H9 (cell line): ENCODE measurements around the gene CDR2L. TPM values are rescaled to one million over a fixed set of nuclear protein-coding genes. Genes with fewer than 3 reads are reported as not detected.

Experiments
- DNase-seq: peaks from one replicate; pipeline ENCODE4 v3.0.0-alpha.2; 2017
- H2AFZ ChIP-seq: one replicate; pipeline ENCODE4 v1.6.1; 2013; ENCODE audit warnings: mild to moderate bottlenecking, low read length, control low read depth, moderate library complexity
- H2AK5ac ChIP-seq: 2 replicates; pipeline ENCODE4 v1.6.1; 2013; ENCODE audit warnings: low read length, control low read depth, mixed read lengths; ENCODE audit not compliant: insufficient read length
- H2BK120ac ChIP-seq: one replicate; pipeline ENCODE4 v1.6.1; 2013; ENCODE audit warnings: low read depth, mild to moderate bottlenecking, low read length, control low read depth, inconsistent platforms; ENCODE audit not compliant: poor library complexity, severe bottlenecking
- H2BK12ac ChIP-seq: 2 replicates; pipeline ENCODE4 v1.6.1; 2013; ENCODE audit warnings: low read length, control low read depth, mixed read lengths, low read depth; ENCODE audit not compliant: insufficient read length
- H2BK15ac ChIP-seq: 2 replicates; pipeline ENCODE4 v1.6.1; 2013; ENCODE audit warnings: low read depth, low read length, control low read depth
- H2BK20ac ChIP-seq: one replicate; pipeline ENCODE4 v1.6.1; 2013; ENCODE audit warnings: low read depth, mild to moderate bottlenecking, low read length, control low read depth, inconsistent platforms; ENCODE audit not compliant: poor library complexity, severe bottlenecking
- H2BK5ac ChIP-seq: 2 replicates; pipeline ENCODE4 v1.6.1; 2013; ENCODE audit warnings: low read length, control low read depth, mixed read lengths; ENCODE audit not compliant: insufficient read length
- H3K14ac ChIP-seq: 2 replicates; pipeline ENCODE4 v1.6.1; 2013; ENCODE audit warnings: low read length, control low read depth; ENCODE audit not compliant: insufficient read depth
- H3K18ac ChIP-seq: 2 replicates; pipeline ENCODE4 v1.6.1; 2013; ENCODE audit warnings: low read depth, mild to moderate bottlenecking, mixed read lengths, low read length, control low read depth; ENCODE audit not compliant: insufficient read length
- H3K23ac ChIP-seq: 2 replicates; pipeline ENCODE4 v1.6.1; 2013; ENCODE audit warnings: low read length, control low read depth, mixed read lengths, low read depth; ENCODE audit not compliant: insufficient read length
- H3K23me2 ChIP-seq: 2 replicates; pipeline ENCODE4 v1.6.1; 2013; ENCODE audit warnings: low read depth, mild to moderate bottlenecking, mixed read lengths, low read length, control low read depth; ENCODE audit not compliant: insufficient read length, poor library complexity, severe bottlenecking
- H3K27ac ChIP-seq: 2 replicates; pipeline ENCODE4 v1.5.1; 2013; ENCODE audit warnings: low read length, control low read depth, mixed read lengths, low read depth; ENCODE audit not compliant: insufficient read length
- H3K27me3 ChIP-seq: 2 replicates; pipeline ENCODE4 v1.6.1; 2013; ENCODE audit warnings: low read length, control low read depth, inconsistent platforms; ENCODE audit not compliant: insufficient read depth
- H3K4ac ChIP-seq: 2 replicates; pipeline ENCODE4 v1.6.1; 2013; ENCODE audit warnings: low read depth, mild to moderate bottlenecking, control low read depth, inconsistent platforms, low read length, moderate library complexity
- H3K4me1 ChIP-seq: 2 replicates; pipeline ENCODE4 v1.6.1; 2013; ENCODE audit warnings: low read length, control low read depth, inconsistent platforms; ENCODE audit not compliant: insufficient read depth
- H3K4me2 ChIP-seq: 2 replicates; pipeline ENCODE4 v1.6.1; 2013; ENCODE audit warnings: low read length, control low read depth, mixed read lengths; ENCODE audit not compliant: insufficient read length, insufficient read depth
- H3K56ac ChIP-seq: 2 replicates; pipeline ENCODE4 v1.6.1; 2013; ENCODE audit warnings: low read depth, mild to moderate bottlenecking, mixed read lengths, low read length, control low read depth; ENCODE audit not compliant: insufficient read length
- H3K79me1 ChIP-seq: 2 replicates; pipeline ENCODE4 v1.6.1; 2013; ENCODE audit warnings: low read depth, mild to moderate bottlenecking, moderate library complexity, low read length, control low read depth, inconsistent platforms; ENCODE audit not compliant: insufficient read depth, poor library complexity, severe bottlenecking
- H3K79me2 ChIP-seq: 2 replicates; pipeline ENCODE4 v1.6.1; 2013; ENCODE audit warnings: low read length, control low read depth, inconsistent platforms; ENCODE audit not compliant: insufficient read depth
- H3K9ac ChIP-seq: 2 replicates; pipeline ENCODE4 v1.6.1; 2013; ENCODE audit warnings: low read length, control low read depth, mixed read lengths; ENCODE audit not compliant: insufficient read length; ENCODE audit errors: extremely low read depth
- H3K9me3 ChIP-seq: one replicate; pipeline ENCODE4 v1.6.1; 2013; ENCODE audit warnings: low read depth, low read length, inconsistent platforms; ENCODE audit not compliant: control insufficient read depth
- H3T11ph ChIP-seq: one replicate; pipeline ENCODE4 v1.6.1; 2013; ENCODE audit warnings: mild to moderate bottlenecking, low read length, control low read depth, inconsistent platforms
- H4K20me1 ChIP-seq: one replicate; pipeline ENCODE4 v1.6.1; 2013; ENCODE audit not compliant: control insufficient read depth, insufficient read length, insufficient read depth
- H4K5ac ChIP-seq: 2 replicates; pipeline ENCODE4 v1.6.1; 2013; ENCODE audit warnings: low read depth, mild to moderate bottlenecking, mixed read lengths, low read length, control low read depth; ENCODE audit not compliant: insufficient read length
- H4K8ac ChIP-seq: replicated peaks from 2 replicates; pipeline ENCODE4 v1.6.1; 2013; ENCODE audit warnings: low read length, control low read depth, mixed read lengths, low read depth; ENCODE audit not compliant: insufficient read length
- H4K91ac ChIP-seq: 2 replicates; pipeline ENCODE4 v1.6.1; 2013; ENCODE audit warnings: low read depth, mild to moderate bottlenecking, moderate library complexity, mixed read lengths, low read length, control low read depth; ENCODE audit not compliant: insufficient read length
- H3K27ac Mint-ChIP-seq, 3 experiments: 2 replicates in 2 of 3; 3 replicates in 1 of 3; pipeline ENCODE4 v1.8.0; 2020 to 2021; ENCODE audit warnings: mixed read lengths in 3 of 3, mild to moderate bottlenecking in 1 of 3, moderate library complexity in 1 of 3
- H3K27me3 Mint-ChIP-seq: 2 replicates; pipeline ENCODE4 v1.8.0; 2021; ENCODE audit warnings: low read depth, mild to moderate bottlenecking, moderate library complexity, mixed read lengths
- H3K36me3 Mint-ChIP-seq, 3 experiments: 2 replicates in 2 of 3; 3 replicates in 1 of 3; pipeline ENCODE4 v1.8.0; 2020 to 2021; ENCODE audit warnings: low read depth in 3 of 3, mixed read lengths in 3 of 3; ENCODE audit not compliant: insufficient read depth in 1 of 3
- H3K4me1 Mint-ChIP-seq, 2 experiments: 2 replicates each; pipeline ENCODE4 v1.8.0; 2020; ENCODE audit warnings: mixed read lengths in 2 of 2
- H3K4me3 Mint-ChIP-seq, 2 experiments: 2 replicates in 1 of 2; 3 replicates in 1 of 2; pipeline ENCODE4 v1.8.0; 2020 to 2021; ENCODE audit warnings: mild to moderate bottlenecking in 2 of 2, mixed read lengths in 2 of 2, moderate library complexity in 1 of 2
- H3K9me3 Mint-ChIP-seq, 2 experiments: 2 replicates in 1 of 2; 3 replicates in 1 of 2; pipeline ENCODE4 v1.8.0; 2020; ENCODE audit warnings: mild to moderate bottlenecking in 2 of 2, mixed read lengths in 2 of 2, moderate library complexity in 1 of 2
- CTCF ChIP-seq: fragments of 200-600 bp; sonication (generic); conservative IDR thresholded peaks from 3 replicates; pipeline ENCODE4 v1.8.0; 2021; ENCODE audit warnings: antibody characterized with exemption, mild to moderate bottlenecking
- WGBS: extraction: QIAGEN DNeasy Blood & Tissue Kit; methylation state at CpG from one replicate; pipeline ENCODE4 v1.1.7; 2013; ENCODE audit warnings: missing lambda C conversion rate, low lambda C conversion rate, mixed read lengths; ENCODE audit not compliant: insufficient read length; ENCODE audit errors: extremely low coverage; 5-methylcytosine and 5-hydroxymethylcytosine counted together
- total RNA-seq: library from RNA; stranded (reverse); gene quantifications from 2 replicates; pipeline ENCODE4 v1.2.1, GENCODE V29; 2021

Gene CDR2L
- total RNA-seq, 1 experiment from 2014 or later: 23.3 TPM

GRCh38 chr17:75004371-75004770 is 16.9 kb downstream of the CDR2L start:
- Histone ChIP-seq H3K56ac (no peak overlapping the region), H3K18ac (no peak overlapping the region), H2AK5ac (no peak overlapping the region), H4K8ac (no peak overlapping the region), H4K20me1 (no peaks in the 10 kb centered on the region), H3K4me1 (no peaks in the 10 kb centered on the region), H4K5ac (no peak overlapping the region), H4K91ac (no peak overlapping the region), H3K4ac (no peak overlapping the region), H2AFZ (no peak overlapping the region), H3K79me1 (no peaks in the 10 kb centered on the region), H3K23ac (no peak overlapping the region), H3K14ac (no peak overlapping the region), H3K9ac (no peak overlapping the region), H2BK15ac (no peak overlapping the region), H3K9me3 (no peaks in the 10 kb centered on the region), H3K23me2 (no peaks in the 10 kb centered on the region), H2BK5ac (no peak overlapping the region), H3K4me2 (no peak overlapping the region), H2BK12ac (no peak overlapping the region), H3K79me2 (no peaks in the 10 kb centered on the region), H2BK20ac (no peak overlapping the region), H3K27ac (no peak overlapping the region), H2BK120ac (no peak overlapping the region), H3T11ph (no peak overlapping the region), H3K27me3 (no peaks in the 10 kb centered on the region)
- H3K4me1 Mint-ChIP-seq: no peaks in the 10 kb centered on the region
- H3K27me3 Mint-ChIP-seq: peaks cover 2% of the 10 kb centered on the region; the same call in 1 of the 2 replicates
- TF ChIP-seq CTCF: no peak
- DNase-seq: no peak
- H3K27ac Mint-ChIP-seq: no peak overlapping the region
- peaks cover 11 to 41% (median 34%) of the 10 kb centered on the region in 3 experiments; a peak in 6 of 7 replicates for H3K36me3 Mint-ChIP-seq
- no peaks in the 10 kb centered on the region for H3K9me3 Mint-ChIP-seq
- no peak overlapping the region for H3K4me3 Mint-ChIP-seq
- no CpG with 5 or more reads among the region's 3 CpGs for whole genome bisulfite sequencing
